ENCODE data around the gene HDAC11. TPM values are rescaled to one million over a fixed set of nuclear protein-coding genes. Genes with fewer than 3 reads are reported as not detected.

HDAC11 gene
- total and polyA plus RNA-seq, 10 of the 15 experiments (the other 5 are each of a cell fraction or from before 2014, with no cell fraction given), result 0.04 to 0.76 (median 0.22) TPM; not detected in 1

GRCh38 chr3:13491206-13491974, 11.3 kb downstream of the HDAC11 start:
- FAIRE-seq, result no peak
- Histone ChIP-seq H4K20me1 (ENCODE audit: control insufficient read depth, insufficient read depth) (no peaks in the 10 kb centered on the region), H3K4me2 (ENCODE audit: control insufficient read depth, insufficient read depth) (no peak overlapping the region), H3K4me1 (ENCODE audit: control insufficient read depth, insufficient read depth, low read length) (peaks cover under 1% of the 10 kb centered on the region; the same call in 1 of the 2 replicates), H2AFZ (ENCODE audit: control insufficient read depth, low read depth, low read length) (no peak overlapping the region), H3K27me3 (replicated peaks in 1 of 2; ENCODE audit: control insufficient read depth in 2 of 2, insufficient read depth in 2 of 2, low read length in 1 of 2) (no peaks in the 10 kb centered on the region), H3K79me2 (ENCODE audit: control insufficient read depth, insufficient read depth, low read length) (no peaks in the 10 kb centered on the region), H3K9ac (ENCODE audit: control insufficient read depth, insufficient read depth, low read length) (no peak overlapping the region), H3K9me3 (replicated peaks; ENCODE audit: control insufficient read depth, insufficient read depth, low read length) (no peaks in the 10 kb centered on the region), H3K36me3 (ENCODE audit: control insufficient read depth in 2 of 2, insufficient read depth in 2 of 2, low read length in 1 of 2) (no peaks in the 10 kb centered on the region), H3K27ac (ENCODE audit: control insufficient read depth, insufficient read depth) (no peak overlapping the region), H3K4me3 (no peak overlapping the region)
- in situ Hi-C loops (cut with MboI) (no loop called here), intact Hi-C loops (cut with micrococcal nuclease; ENCODE audit: unreplicated experiment) (loop anchor here (10.0 kb wide), 1 partner anchor 393 kb away; the partner anchor contains the start of gene WNT7A)
- TF ChIP-seq NFIC (IDR thresholded peaks at IDR 0.05; ENCODE audit: low read depth, low read length), result no peak
- TF ChIP-seq JUNB (IDR thresholded peaks at IDR 0.05), result no peak
- no peak for TF ChIP-seq NRF1 (conservative IDR thresholded peaks at IDR 0.05; ENCODE audit: low read depth, low read length)
- no peak for TF ChIP-seq ZNF217 (IDR thresholded peaks at IDR 0.05)
- no peak for TF ChIP-seq CUX1 (IDR thresholded peaks at IDR 0.05; ENCODE audit: insufficient replicate concordance, low read depth, low read length)
- ChIA-PET SMC1A (ENCODE audit: uncharacterized antibody, unreplicated experiment) (no interaction called here), POLR2A (no interaction called here), RAD21 (ENCODE audit: unreplicated experiment) (interaction anchor here (0.5 kb wide), 1 partner anchor 34 kb away, joined by 3 read pairs; no protein-coding TSS in a partner anchor), CTCF (interaction anchor here (1.2 to 1.8 kb wide), 2 partner anchors 8 to 156 kb away, joined by 3 to 10 read pairs; no protein-coding TSS in a partner anchor)
- no TSS peak for BruUV-seq (replicated peaks)
- no peak for ATAC-seq
- 42% methylated on average over 8 of the region's 8 CpGs for WGBS (ENCODE audit: insufficient coverage, insufficient replicate concordance, low lambda C conversion rate, missing lambda C conversion rate)
- no peak for DNase-seq (ENCODE audit: low read depth, low spot score)
